Stimulated activated CD8-positive, alpha-beta memory T cell treated with anti-CD3 and anti-CD28 coated beads, Interleukin-15, amount 100 ng/mL, for 48 hours (primary cell): Measurements from ENCODE around the gene SNX25.
"Not testable (repeated sequence)": the region's sequence is repeated elsewhere in the genome, so short reads cannot be mapped to it uniquely, and the experiment has no call there.

Experiments used
- DNase-seq, 2 donors: peaks; one replicate each; pipeline ENCODE4 v3.0.0-alpha.2; 2020; ENCODE audit warnings: low read depth in 2 of 2

SNX25 gene

GRCh38 chr4:185304944-185305690 lies 95.7 kb downstream of the SNX25 start:
- no peak for DNase-seq

GRCh38 chr4:185305979-185306442 lies 96.6 kb downstream of the SNX25 start:
- DNase-seq = no peak

GRCh38 chr4:185307136-185307950 lies 97.9 kb downstream of the SNX25 start:
- no peak for DNase-seq

GRCh38 chr4:185309770-185310169 lies 100.4 kb downstream of the SNX25 start:
- DNase-seq = no peak

- no peak for DNase-seq
Observed at GRCh38 chr4:185311113-185311888, 101.9 kb downstream of the SNX25 start.

- DNase-seq = no peak
Observed at GRCh38 chr4:185312699-185313098, 103.3 kb downstream of the SNX25 start.

GRCh38 chr4:185317462-185317861 lies 108.1 kb downstream of the SNX25 start:
- DNase-seq = not testable (repeated sequence)

- no peak for DNase-seq
Observed at GRCh38 chr4:185317880-185318279, 108.5 kb downstream of the SNX25 start.

GRCh38 chr4:185318679-185319078 lies 109.3 kb downstream of the SNX25 start:
- DNase-seq = no peak

GRCh38 chr4:185322803-185323202 lies 113.4 kb downstream of the SNX25 start:
- DNase-seq = no peak

GRCh38 chr4:185323606-185324005 lies 114.2 kb downstream of the SNX25 start:
- DNase-seq = no peak

- DNase-seq = not testable (repeated sequence)
Observed at GRCh38 chr4:185324361-185324760, 115.0 kb downstream of the SNX25 start.

GRCh38 chr4:185325721-185326120 lies 116.3 kb downstream of the SNX25 start:
- DNase-seq = not testable (repeated sequence)

- no peak for DNase-seq
Observed at GRCh38 chr4:185328586-185328985, 119.2 kb downstream of the SNX25 start.

GRCh38 chr4:185329879-185330510 lies 120.6 kb downstream of the SNX25 start:
- not testable (repeated sequence) for DNase-seq

- no peak for DNase-seq
Observed at GRCh38 chr4:185332575-185333464, 123.4 kb downstream of the SNX25 start.

GRCh38 chr4:185334326-185334725 lies 124.9 kb downstream of the SNX25 start:
- no peak for DNase-seq

GRCh38 chr4:185335579-185335978 lies 126.2 kb downstream of the SNX25 start:
- DNase-seq = no peak

- no peak for DNase-seq
Observed at GRCh38 chr4:185339941-185340340, 130.5 kb downstream of the SNX25 start.

- DNase-seq = no peak
Observed at GRCh38 chr4:185341377-185341776, 132.0 kb downstream of the SNX25 start.

GRCh38 chr4:185341841-185342240 lies 132.4 kb downstream of the SNX25 start:
- DNase-seq = no peak
